Measurements from ENCODE around the gene RANBP3.
"Not testable (repeated sequence)": the region's sequence is repeated elsewhere in the genome, so short reads cannot be mapped to it uniquely, and the experiment has no call there.

The RANBP3 gene

GRCh38 chr19:6006070-6006446, 28.1 kb upstream of the RANBP3 start:
- DNase-seq, result not testable (repeated sequence)

DNA sequence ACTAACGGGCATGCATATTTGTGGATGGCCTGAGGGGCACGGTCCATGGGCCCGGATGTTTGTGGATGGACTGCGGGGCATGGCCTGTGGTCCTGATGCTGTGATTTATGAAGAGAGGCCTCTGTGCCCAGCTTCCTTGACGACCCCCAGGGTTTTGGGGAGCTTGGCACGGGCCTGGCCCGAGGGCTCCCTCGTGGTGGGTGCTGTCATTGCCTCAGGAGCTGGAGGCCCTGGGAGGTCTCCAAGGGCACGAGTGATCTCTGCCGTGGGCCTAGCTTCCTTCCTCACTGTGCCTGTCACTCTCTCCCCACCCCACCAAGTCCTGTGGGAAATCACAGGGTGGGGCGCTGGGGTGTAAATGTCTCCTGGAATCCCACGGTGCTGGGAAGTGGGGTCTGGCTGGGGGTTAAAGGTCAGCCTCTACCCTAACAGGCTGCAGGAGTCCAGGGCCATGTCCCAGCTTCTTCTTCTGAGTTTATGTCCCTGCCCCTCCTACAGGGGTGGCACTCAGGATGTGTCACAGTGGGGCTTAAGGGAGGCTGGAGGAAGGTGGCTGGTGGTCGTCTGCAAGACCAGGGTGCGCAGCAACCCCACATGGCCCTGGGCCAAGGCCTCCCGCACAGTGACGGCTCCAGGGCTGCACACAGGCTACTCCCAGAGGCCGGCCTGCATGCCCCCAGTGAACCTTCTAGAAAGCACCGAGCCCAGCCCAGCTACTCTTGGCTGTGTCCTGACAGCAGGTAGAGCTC, 27.6 kb upstream of the RANBP3 start:
- no peak for DNase-seq

GRCh38 chr19:6003976-6004375, 26.0 kb upstream of the RANBP3 start:
- DNase-seq, result no peak

DNA sequence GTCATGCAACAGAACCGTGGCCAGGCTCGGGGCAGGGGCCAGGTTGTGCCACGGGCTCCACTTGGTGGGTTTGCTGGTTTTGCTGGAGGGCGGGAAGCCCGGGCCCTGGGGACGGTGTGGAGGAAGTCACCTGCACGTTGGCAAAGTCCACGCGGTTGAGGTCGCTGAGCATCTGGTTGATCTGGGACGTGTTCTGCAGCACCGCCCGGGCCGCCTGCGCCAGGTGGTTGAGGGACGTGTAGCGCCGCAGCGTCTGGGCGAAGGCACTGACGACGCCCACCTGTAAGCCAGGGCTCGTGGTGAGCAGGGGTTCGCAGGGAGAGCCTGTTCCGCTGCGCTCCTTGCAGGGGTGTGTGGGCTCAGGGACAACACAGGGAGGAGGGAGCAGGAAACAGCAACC, 24.7 kb upstream of the RANBP3 start:
- no peak for DNase-seq

GRCh38 chr19:6000228-6000847, 22.4 kb upstream of the RANBP3 start:
- DNase-seq, result no peak

DNA sequence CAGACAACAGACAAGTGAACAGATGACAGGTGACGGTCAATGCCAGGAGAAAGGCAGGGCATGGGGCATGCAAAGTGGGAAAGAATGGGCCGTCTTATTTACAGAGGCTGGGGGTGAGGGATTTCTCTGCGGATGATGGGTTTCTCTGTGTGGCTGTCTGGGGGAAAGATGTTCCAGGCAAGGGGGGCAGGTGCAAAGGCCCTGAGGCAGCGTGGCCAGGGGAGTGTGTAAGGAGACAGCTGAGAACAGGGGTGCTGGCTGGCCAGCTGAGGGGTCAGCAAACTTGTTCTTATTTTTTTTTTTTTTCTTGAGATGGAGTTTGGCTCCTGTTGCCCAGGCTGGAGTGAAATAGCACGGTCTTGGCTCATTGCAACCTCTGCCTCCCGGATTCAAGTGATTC, 21.8 kb upstream of the RANBP3 start:
- no peak for DNase-seq

GRCh38 chr19:5997371-5997770, 19.4 kb upstream of the RANBP3 start:
- no peak for DNase-seq

DNA sequence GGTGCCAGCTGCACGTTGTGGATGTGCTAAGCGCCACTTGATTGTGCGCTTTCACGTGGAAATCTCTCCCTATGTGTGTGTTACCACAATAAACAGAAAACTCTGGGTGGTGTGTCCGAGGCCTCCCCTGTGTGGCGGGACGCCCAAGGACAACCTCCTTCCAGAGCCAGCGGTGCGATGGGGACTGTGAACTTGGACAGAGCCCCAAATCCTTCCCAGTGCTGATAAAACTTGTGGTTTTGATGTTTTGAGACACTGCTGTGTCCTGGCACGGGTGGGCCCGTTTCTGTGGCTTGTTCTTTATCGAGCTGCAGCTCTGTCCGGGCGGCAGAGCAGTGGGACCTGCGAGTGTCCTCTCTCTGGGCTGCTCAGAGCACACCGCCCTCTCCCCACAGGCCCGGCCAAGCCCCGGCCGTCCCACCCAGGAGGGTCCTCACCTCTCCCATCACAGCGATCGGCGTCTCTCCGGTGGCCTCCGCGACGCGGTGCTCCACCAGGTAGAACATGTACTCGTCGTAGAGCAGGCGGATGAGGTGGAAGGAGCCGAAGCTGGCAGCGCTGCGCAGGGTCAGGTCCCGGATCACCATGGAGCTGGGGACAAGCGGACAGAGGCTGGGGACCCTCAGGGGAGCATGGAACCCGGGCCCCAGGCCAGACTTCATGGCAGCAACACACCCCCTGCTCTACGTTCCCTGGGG, 18.8 kb upstream of the RANBP3 start:
- DNase-seq, result no peak

GRCh38 chr19:5996102-5996501, 18.2 kb upstream of the RANBP3 start:
- no peak for DNase-seq

GRCh38 chr19:5995606-5996005, 17.7 kb upstream of the RANBP3 start:
- DNase-seq, result no peak

- no peak for DNase-seq
These were observed 16.6 kb upstream of the RANBP3 start for GRCh38 chr19:5994405-5995165.

- DNase-seq, result no peak
These were observed 15.9 kb upstream of the RANBP3 start for GRCh38 chr19:5993648-5994358.

DNA sequence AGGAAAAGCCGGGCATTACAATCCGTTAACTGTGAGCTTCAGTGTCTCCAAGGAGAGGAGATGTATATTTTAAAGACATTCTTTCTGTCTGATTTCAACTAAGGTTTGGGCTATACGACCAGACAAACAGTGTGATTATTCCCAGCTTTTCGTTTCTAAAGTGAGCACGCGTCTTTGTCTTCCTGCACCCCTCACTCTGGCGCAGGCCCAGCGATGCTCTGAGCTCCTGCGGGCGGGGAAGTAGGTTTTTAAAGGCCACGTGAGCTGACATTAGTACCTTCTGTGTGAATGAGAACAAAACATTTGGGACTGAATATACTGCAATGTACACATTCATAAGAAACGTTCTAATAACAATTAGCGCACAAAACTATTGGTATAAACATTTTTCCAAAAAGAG, 15.3 kb upstream of the RANBP3 start:
- DNase-seq, result no peak

DNA sequence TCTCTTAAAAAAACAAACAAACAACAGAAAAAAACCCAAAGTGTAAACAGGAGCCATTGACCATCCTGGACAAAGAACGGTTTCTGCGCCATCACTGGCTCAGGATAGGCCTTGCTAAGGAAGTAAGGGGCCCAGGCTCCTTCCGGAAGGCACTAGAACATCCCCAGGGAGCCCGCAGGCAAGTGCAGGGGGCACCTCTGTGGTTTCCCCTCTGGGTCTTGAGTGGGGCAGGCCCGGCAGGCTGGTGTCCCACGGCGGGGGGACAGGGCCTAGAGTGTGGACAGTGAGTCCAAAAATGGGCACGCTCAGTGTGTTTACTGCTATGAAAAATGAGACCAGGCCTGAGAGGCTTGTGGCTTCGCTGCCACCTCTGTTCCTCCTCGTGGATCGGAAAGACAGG, 14.8 kb upstream of the RANBP3 start:
- no peak for DNase-seq

DNA sequence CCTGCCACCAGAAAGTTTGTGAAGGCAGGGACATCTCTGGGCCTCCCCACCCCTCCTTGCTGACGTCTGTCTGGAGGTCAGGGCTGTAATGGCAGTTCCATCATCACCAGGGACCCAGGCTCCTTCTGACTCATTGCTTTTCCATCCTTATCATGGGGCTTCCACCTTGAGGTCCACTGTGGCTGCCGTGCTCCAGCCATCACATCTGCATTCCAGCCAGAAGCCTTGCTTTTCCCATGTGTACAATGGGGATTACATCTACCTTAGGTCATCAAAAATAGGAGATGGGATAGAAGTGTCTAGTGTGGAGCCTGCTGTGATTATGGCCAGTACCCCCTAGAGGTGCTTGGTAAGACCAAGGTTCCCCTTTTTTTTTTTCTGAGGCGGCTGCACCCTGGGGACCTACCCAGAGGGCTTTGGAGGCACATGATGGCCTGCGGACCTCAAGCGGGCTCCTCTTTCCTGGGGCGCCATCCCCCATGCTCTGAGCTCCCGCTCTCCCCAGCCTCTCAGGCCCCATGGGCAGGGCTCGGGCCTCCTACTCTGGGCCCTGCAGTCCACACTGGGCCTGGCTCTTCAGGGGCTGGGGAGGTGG, 13.4 kb upstream of the RANBP3 start:
- no peak for DNase-seq

GRCh38 chr19:5990289-5990797, 12.4 kb upstream of the RANBP3 start:
- DNase-seq, result no peak

- no peak for DNase-seq
These were observed 11.6 kb upstream of the RANBP3 start for GRCh38 chr19:5989388-5990074.

GRCh38 chr19:5988517-5989387, 10.8 kb upstream of the RANBP3 start:
- no peak for DNase-seq

GRCh38 chr19:5987077-5987818, 9.3 kb upstream of the RANBP3 start:
- peak; percentile 54 for DNase-seq

GRCh38 chr19:5985837-5986236, 7.9 kb upstream of the RANBP3 start:
- DNase-seq, result not testable (repeated sequence)

All from T1000 (cell line).